ENCODE data around the gene CTRL.
"Not testable (repeated sequence)": the region's sequence is repeated elsewhere in the genome, so short reads cannot be mapped to it uniquely, and the experiment has no call there.

CTRL gene

GRCh38 chr16:67931712-67932461, at the start of gene CTRL:
Gene CTRL, minus strand, starts transcription at chr16:67931862. Its CDS starts 10 bp downstream, at chr16:67931852.
- in situ Hi-C loops (cut with MboI; ENCODE audit: low sequenced_read_pairs) = no loop called here

DNA sequence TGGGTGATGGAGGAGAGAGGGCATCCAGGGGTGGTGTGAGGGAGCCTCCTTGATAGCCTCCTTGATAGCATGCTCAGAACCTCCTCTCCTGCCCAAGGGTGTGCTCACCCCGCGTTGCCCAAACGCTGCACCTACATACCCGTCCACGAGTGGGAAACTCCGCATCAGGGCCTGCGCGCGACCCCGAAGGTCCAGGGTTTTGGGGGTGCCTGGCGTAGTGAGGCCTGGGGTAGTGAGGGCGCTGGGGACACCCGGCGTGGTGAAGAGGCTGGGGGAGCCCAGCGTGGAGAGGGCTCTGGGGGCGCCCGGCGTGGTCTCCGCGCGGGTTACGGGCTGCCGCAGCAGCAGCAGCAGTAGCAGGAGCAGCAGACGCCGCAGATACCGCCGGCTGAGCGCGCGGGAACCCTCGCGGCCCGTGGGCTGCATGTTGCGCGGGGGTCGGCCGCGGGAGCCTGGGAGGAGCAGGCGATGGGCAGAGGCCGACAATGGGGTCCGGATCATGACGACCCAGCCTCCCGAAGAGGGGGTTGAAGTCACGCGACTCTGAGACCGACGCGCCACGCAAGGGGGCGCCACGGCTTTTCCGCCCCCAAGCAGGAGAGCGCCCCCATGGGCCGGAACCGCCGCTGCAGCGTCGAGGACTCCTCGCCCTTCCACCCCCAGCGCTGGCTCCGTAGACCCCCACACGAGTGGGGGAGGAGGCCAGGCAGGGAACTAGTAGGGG, 48.5 kb upstream of the CTRL start, which contains the start of gene DPEP3:
Gene DPEP3, minus strand, starts transcription at position 545 of the 724 bp plus-strand sequence. Its CDS starts 119 bp downstream, at position 426.
- in situ Hi-C loops (cut with MboI; ENCODE audit: low sequenced_read_pairs) = no loop called here

DNA sequence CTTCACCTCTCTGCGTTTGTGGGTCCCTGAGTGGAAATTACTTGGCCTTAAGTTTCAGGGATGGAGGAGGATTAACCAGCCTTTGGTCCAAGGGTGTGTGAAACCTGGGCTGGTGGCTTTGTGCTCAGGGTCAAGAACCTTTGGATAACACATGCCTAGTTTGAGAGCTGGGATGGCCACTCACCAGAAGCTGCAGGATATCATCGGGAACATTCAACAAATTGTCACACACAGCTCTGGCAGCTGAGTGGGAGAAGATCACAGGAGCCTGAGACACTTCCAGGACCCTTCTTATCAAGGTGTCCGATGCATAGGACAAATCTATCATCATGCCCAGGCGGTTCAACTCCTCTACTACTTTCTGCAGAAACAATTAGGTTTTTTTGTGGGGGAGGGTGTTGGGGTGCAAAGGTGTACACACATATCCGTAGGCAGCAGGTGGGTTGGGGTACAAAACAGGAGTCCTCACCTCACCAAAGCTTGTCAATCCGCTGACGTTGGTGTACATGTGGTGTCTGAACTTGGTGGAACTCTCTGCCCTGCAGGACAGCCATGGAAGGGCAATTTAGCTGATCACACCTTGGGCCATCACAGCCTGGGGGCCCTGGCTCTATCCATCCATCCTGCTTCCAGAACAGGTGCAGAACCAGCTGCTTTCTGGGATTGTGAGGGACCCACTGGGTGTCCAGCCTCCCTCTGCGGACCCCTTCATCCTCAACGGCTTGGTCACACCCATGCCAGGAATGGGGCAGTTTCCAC, 46.0 kb upstream of the CTRL start:
- in situ Hi-C loops (cut with MboI; ENCODE audit: low sequenced_read_pairs) = no loop called here

DNA sequence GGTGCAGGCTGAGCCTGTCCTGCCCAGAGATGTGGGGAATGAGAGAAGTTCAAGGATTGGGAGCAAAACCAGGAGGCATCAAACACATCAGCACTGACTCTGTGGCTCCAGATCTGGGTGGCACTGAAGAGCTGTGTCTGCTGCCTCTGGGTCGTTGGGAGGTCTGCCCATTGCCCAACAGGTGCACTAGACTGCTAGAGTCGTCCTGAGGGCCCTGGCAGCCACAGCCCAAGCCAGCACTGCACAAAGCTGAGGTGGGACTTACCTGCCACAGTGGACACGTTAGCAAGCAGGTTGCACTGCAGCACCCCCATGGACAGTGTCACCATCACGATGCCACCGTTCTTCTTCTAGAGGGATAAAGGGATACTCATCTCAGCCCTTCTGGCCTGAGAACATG, 45.3 kb upstream of the CTRL start:
- in situ Hi-C loops (cut with MboI; ENCODE audit: low sequenced_read_pairs) = no loop called here

GRCh38 chr16:67976205-67976604, 44.5 kb upstream of the CTRL start:
- in situ Hi-C loops (cut with MboI; ENCODE audit: low sequenced_read_pairs) = no loop called here

GRCh38 chr16:67975321-67976105, 43.9 kb upstream of the CTRL start:
- in situ Hi-C loops (cut with MboI; ENCODE audit: low sequenced_read_pairs) = no loop called here

- in situ Hi-C loops (cut with MboI; ENCODE audit: low sequenced_read_pairs) = not testable (repeated sequence)
These were observed 40.6 kb upstream of the CTRL start for GRCh38 chr16:67972285-67972684.

- in situ Hi-C loops (cut with MboI; ENCODE audit: low sequenced_read_pairs) = no loop called here
These were observed 39.4 kb upstream of the CTRL start for GRCh38 chr16:67971111-67971510.

- in situ Hi-C loops (cut with MboI; ENCODE audit: low sequenced_read_pairs) = no loop called here
These were observed 37.8 kb upstream of the CTRL start for GRCh38 chr16:67969254-67970039.

- in situ Hi-C loops (cut with MboI; ENCODE audit: low sequenced_read_pairs) = no loop called here
These were observed 37.0 kb upstream of the CTRL start, which contains the start of gene SLC12A4 for GRCh38 chr16:67968400-67969253. Gene SLC12A4, minus strand, starts transcription at chr16:67968637. Its CDS starts 84 bp downstream, at chr16:67968553.

DNA sequence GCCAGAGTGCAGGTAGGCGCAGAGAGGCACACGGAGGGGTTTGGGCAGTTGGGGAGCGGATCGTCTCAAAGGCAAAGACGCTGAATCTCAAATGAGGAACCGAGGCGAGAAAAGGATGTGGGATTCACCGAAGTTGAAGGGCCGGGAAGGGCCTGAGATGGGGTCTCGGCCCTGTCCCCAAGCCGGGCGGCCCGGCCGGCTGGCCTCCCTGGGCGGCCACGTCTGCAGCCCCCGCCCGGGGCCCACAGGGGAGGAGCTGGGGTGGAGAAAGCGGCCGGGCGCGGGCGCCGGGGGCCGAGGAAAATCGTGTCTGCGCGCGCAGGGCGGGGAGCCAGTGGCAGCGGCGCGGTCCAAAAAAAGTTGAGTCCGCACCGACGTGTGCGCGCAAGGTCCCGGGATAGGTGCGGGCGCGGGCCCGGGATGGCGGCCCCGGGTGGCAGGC, 36.3 kb upstream of the CTRL start:
- in situ Hi-C loops (cut with MboI; ENCODE audit: low sequenced_read_pairs) = no loop called here

DNA sequence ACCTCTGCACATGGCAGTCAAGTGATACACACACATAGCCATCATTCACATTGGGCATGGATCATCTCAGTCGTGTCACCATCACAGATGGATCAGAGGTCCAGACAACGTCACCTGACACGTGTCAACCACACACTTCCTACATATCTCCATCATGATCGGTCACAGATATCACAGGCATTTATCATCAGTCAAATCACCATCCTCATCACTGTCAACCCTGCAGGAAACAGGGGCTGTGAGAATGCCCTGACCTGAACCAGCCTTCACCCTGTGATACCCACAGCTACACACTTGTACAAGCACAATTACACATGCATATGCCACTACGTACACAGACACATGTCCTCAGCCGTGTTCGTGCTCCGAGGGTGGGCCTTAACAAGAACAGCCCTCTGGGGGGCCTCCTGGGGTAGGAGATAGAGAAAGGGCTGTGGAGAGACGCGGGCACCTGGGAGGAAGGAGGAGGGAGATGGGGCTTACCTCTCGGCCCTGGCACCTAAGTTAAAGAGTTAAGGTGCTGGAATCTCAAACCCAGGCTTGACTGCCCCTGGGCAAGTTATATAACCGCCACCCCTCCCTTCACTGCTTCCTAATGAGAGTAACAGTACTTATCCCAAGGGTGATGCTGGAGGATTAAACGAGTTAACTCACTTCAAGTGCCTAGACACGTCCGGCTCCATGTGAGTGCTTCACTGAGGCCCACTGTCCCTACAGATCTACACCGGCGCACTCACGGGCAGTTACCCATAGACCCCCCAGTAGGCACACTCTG, 35.7 kb upstream of the CTRL start:
- in situ Hi-C loops (cut with MboI; ENCODE audit: low sequenced_read_pairs) = no loop called here

DNA sequence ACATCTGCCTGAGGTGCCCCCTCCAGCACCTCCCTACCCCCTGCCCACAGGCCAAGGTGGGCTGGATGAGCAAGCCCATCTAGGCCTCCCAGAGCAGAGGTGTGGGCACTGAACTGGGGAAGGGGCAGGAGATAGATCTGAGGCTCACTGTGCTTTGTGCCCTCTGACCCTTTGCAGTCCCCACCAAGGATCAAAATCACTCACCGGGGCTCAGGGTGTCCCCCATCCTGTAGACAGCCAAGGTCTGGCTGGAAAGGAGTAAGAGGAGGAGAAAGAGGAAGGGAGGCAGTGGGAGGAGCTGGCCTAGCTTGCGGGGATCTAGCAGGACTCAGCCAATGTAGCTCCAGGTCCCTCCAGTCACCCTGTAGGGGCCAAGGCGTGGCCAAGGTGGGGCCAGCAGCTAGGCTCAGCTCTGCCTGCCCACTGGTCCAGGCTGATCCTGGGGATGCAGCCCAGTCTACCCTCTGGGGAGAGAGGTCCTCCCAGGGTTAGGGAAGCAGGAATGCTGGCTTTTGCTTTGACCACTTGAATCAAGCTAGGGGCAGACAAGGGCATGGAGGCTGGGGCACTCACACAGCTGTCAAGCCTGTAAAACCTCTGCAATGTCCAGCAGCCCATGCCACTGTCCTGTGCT, 35.0 kb upstream of the CTRL start:
- in situ Hi-C loops (cut with MboI; ENCODE audit: low sequenced_read_pairs) = no loop called here

DNA sequence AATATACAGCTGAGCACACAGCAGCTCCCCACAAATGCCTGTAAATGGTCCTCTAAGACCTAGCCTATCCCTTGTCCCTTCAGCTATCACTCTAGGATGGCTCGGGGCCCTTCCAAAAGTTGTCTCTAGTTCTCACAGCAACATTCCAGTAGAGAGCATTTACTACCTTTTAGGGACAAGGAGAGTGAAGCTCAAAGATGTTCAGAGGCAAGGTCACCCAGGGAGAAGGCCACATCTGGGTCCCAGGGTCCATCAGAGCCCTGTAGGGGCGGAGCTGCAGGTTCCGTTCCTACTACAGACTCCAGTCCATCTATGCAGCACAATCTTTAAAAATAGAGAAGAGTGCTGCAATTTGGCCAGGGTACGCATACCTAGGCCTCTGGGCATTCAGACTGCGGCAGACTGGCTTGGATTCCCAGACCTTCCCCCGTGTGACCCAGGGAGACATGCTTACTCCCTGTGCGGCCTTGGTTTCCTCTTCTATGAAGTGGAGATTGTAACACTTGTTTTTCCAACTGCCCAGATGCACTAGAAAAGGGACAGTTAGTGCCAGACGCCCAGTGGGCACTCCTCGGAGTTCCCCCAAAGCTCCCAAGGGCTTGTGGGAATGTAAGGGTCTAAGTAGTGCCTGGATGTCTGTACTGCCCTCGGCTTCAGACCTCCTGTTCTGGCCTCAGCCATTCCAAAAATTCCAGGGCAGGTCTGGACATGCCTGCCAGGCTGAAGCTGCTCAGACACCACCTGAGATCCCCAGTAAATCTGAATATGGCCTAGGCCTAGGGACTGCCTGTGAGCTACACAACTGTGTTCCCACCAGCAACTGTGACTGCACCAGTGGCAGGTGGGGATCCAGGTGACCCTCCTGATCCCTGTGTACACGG, 34.2 kb upstream of the CTRL start:
- in situ Hi-C loops (cut with MboI; ENCODE audit: low sequenced_read_pairs) = no loop called here

GRCh38 chr16:67964477-67965131, 32.9 kb upstream of the CTRL start:
- in situ Hi-C loops (cut with MboI; ENCODE audit: low sequenced_read_pairs) = no loop called here

GRCh38 chr16:67963662-67964321, 32.1 kb upstream of the CTRL start:
- in situ Hi-C loops (cut with MboI; ENCODE audit: low sequenced_read_pairs) = no loop called here

Measured in hTERT RPE-1 (cell line).